ENCODE results near the gene XAGE3. TPM values are rescaled to one million over a fixed set of nuclear protein-coding genes. Genes with fewer than 3 reads are reported as not detected.
"Not testable (repeated sequence)": the region's sequence is repeated elsewhere in the genome, so short reads cannot be mapped to it uniquely, and the experiment has no call there.

Gene XAGE3
- total and polyA plus RNA-seq, 2 donors (not counting 1 experiment from before 2014, with no cell fraction given): not detected

- H3K9ac ChIP-seq (ENCODE audit: low read length); H3K9me3 ChIP-seq (ENCODE audit: control extremely low read depth in 1 of 3, control insufficient read depth in 2 of 3, insufficient read depth in 1 of 3, low read length in 2 of 3); H3K4me2 ChIP-seq (replicated peaks; ENCODE audit: low read depth, low read length, poor library complexity, severe bottlenecking); CTCF ChIA-PET; POLR2A ChIA-PET; DNase-seq; H3K9me3 Mint-ChIP-seq (ENCODE audit: insufficient read depth); H2AFZ ChIP-seq (ENCODE audit: insufficient read depth, low read depth, low read length, poor library complexity, severe bottlenecking); H3K27me3 Mint-ChIP-seq; intact Hi-C loops (cut with micrococcal nuclease); H3K4me3 Mint-ChIP-seq; H3K36me3 ChIP-seq (replicated peaks in 1 of 2; ENCODE audit: control extremely low read depth in 1 of 2, control insufficient read depth in 1 of 2, extremely low read depth in 1 of 2, insufficient read depth in 2 of 2, low read length in 1 of 2); H3K4me1 ChIP-seq (ENCODE audit: control insufficient read depth in 2 of 2, insufficient read depth in 2 of 2, low read length in 2 of 2); H3K4me1 Mint-ChIP-seq; H3K4me3 ChIP-seq (ENCODE audit: control extremely low read depth in 1 of 5, extremely low read depth in 1 of 5, insufficient read depth in 1 of 5, low read depth in 2 of 5, low read length in 4 of 5); H3K79me2 ChIP-seq (ENCODE audit: control insufficient read depth, insufficient read depth, low read length); H4K20me1 ChIP-seq (ENCODE audit: control insufficient read depth, insufficient read depth, low read length, poor library complexity, severe bottlenecking); H3K27me3 ChIP-seq (replicated peaks in 1 of 4; ENCODE audit: control extremely low read depth in 1 of 4, control insufficient read depth in 3 of 4, insufficient read depth in 4 of 4, low read length in 3 of 4); H3K27ac Mint-ChIP-seq; H3K27ac ChIP-seq (ENCODE audit: low read length in 2 of 2); ATAC-seq (ENCODE audit: low read depth): not testable (repeated sequence)
- no CpG with 5 or more reads among the region's 12 CpGs for WGBS (ENCODE audit: insufficient coverage)
These were observed 41.6 kb upstream of the XAGE3 start for GRCh38 chrX:52909313-52909969.

GRCh38 chrX:52907900-52908299, 40.0 kb upstream of the XAGE3 start:
- H3K27me3 Mint-ChIP-seq; POLR2A ChIA-PET; H2AFZ ChIP-seq (ENCODE audit: insufficient read depth, low read depth, low read length, poor library complexity, severe bottlenecking); H3K27me3 ChIP-seq (replicated peaks in 1 of 4; ENCODE audit: control extremely low read depth in 1 of 4, control insufficient read depth in 3 of 4, insufficient read depth in 4 of 4, low read length in 3 of 4); intact Hi-C loops (cut with micrococcal nuclease); H3K4me3 Mint-ChIP-seq; H3K9me3 ChIP-seq (ENCODE audit: control extremely low read depth in 1 of 3, control insufficient read depth in 2 of 3, insufficient read depth in 1 of 3, low read length in 2 of 3); H4K20me1 ChIP-seq (ENCODE audit: control insufficient read depth, insufficient read depth, low read length, poor library complexity, severe bottlenecking); DNase-seq; H3K4me3 ChIP-seq (ENCODE audit: control extremely low read depth in 1 of 5, extremely low read depth in 1 of 5, insufficient read depth in 1 of 5, low read depth in 2 of 5, low read length in 4 of 5); ATAC-seq (ENCODE audit: low read depth); H3K4me1 Mint-ChIP-seq; H3K79me2 ChIP-seq (ENCODE audit: control insufficient read depth, insufficient read depth, low read length); H3K27ac ChIP-seq (ENCODE audit: low read length in 2 of 2); H3K36me3 ChIP-seq (replicated peaks in 1 of 2; ENCODE audit: control extremely low read depth in 1 of 2, control insufficient read depth in 1 of 2, extremely low read depth in 1 of 2, insufficient read depth in 2 of 2, low read length in 1 of 2); H3K9me3 Mint-ChIP-seq (ENCODE audit: insufficient read depth); H3K9ac ChIP-seq (ENCODE audit: low read length); H3K27ac Mint-ChIP-seq; CTCF ChIA-PET; H3K4me2 ChIP-seq (replicated peaks; ENCODE audit: low read depth, low read length, poor library complexity, severe bottlenecking); H3K4me1 ChIP-seq (ENCODE audit: control insufficient read depth in 2 of 2, insufficient read depth in 2 of 2, low read length in 2 of 2): not testable (repeated sequence)
- WGBS (ENCODE audit: insufficient coverage): no CpG with 5 or more reads among the region's 17 CpGs

GRCh38 chrX:52907137-52907536, 39.3 kb upstream of the XAGE3 start:
- H3K4me1 Mint-ChIP-seq; H3K27me3 ChIP-seq (replicated peaks in 1 of 4; ENCODE audit: control extremely low read depth in 1 of 4, control insufficient read depth in 3 of 4, insufficient read depth in 4 of 4, low read length in 3 of 4); H3K27ac ChIP-seq (ENCODE audit: low read length in 2 of 2); H3K4me2 ChIP-seq (replicated peaks; ENCODE audit: low read depth, low read length, poor library complexity, severe bottlenecking); H4K20me1 ChIP-seq (ENCODE audit: control insufficient read depth, insufficient read depth, low read length, poor library complexity, severe bottlenecking); H3K4me3 ChIP-seq (ENCODE audit: control extremely low read depth in 1 of 5, extremely low read depth in 1 of 5, insufficient read depth in 1 of 5, low read depth in 2 of 5, low read length in 4 of 5); H3K36me3 ChIP-seq (replicated peaks in 1 of 2; ENCODE audit: control extremely low read depth in 1 of 2, control insufficient read depth in 1 of 2, extremely low read depth in 1 of 2, insufficient read depth in 2 of 2, low read length in 1 of 2); H3K9me3 Mint-ChIP-seq (ENCODE audit: insufficient read depth); intact Hi-C loops (cut with micrococcal nuclease); H3K79me2 ChIP-seq (ENCODE audit: control insufficient read depth, insufficient read depth, low read length); H3K27ac Mint-ChIP-seq; ATAC-seq (ENCODE audit: low read depth); DNase-seq; H3K4me1 ChIP-seq (ENCODE audit: control insufficient read depth in 2 of 2, insufficient read depth in 2 of 2, low read length in 2 of 2); H3K27me3 Mint-ChIP-seq; H3K4me3 Mint-ChIP-seq; H3K9me3 ChIP-seq (ENCODE audit: control extremely low read depth in 1 of 3, control insufficient read depth in 2 of 3, insufficient read depth in 1 of 3, low read length in 2 of 3); H3K9ac ChIP-seq (ENCODE audit: low read length); POLR2A ChIA-PET; CTCF ChIA-PET; H2AFZ ChIP-seq (ENCODE audit: insufficient read depth, low read depth, low read length, poor library complexity, severe bottlenecking): not testable (repeated sequence)
- no CpG with 5 or more reads among the region's 17 CpGs for WGBS (ENCODE audit: insufficient coverage)

- H3K9me3 Mint-ChIP-seq (ENCODE audit: insufficient read depth); H2AFZ ChIP-seq (ENCODE audit: insufficient read depth, low read depth, low read length, poor library complexity, severe bottlenecking); H3K4me3 Mint-ChIP-seq; DNase-seq; H3K4me3 ChIP-seq (ENCODE audit: control extremely low read depth in 1 of 5, extremely low read depth in 1 of 5, insufficient read depth in 1 of 5, low read depth in 2 of 5, low read length in 4 of 5); H3K36me3 ChIP-seq (replicated peaks in 1 of 2; ENCODE audit: control extremely low read depth in 1 of 2, control insufficient read depth in 1 of 2, extremely low read depth in 1 of 2, insufficient read depth in 2 of 2, low read length in 1 of 2); H3K27ac Mint-ChIP-seq; H3K9ac ChIP-seq (ENCODE audit: low read length); H3K27me3 Mint-ChIP-seq; H3K27ac ChIP-seq (ENCODE audit: low read length in 2 of 2); ATAC-seq (ENCODE audit: low read depth); H3K4me1 Mint-ChIP-seq; H3K4me1 ChIP-seq (ENCODE audit: control insufficient read depth in 2 of 2, insufficient read depth in 2 of 2, low read length in 2 of 2); H3K27me3 ChIP-seq (replicated peaks in 1 of 4; ENCODE audit: control extremely low read depth in 1 of 4, control insufficient read depth in 3 of 4, insufficient read depth in 4 of 4, low read length in 3 of 4); H4K20me1 ChIP-seq (ENCODE audit: control insufficient read depth, insufficient read depth, low read length, poor library complexity, severe bottlenecking); POLR2A ChIA-PET; CTCF ChIA-PET; H3K79me2 ChIP-seq (ENCODE audit: control insufficient read depth, insufficient read depth, low read length); H3K4me2 ChIP-seq (replicated peaks; ENCODE audit: low read depth, low read length, poor library complexity, severe bottlenecking); intact Hi-C loops (cut with micrococcal nuclease); H3K9me3 ChIP-seq (ENCODE audit: control extremely low read depth in 1 of 3, control insufficient read depth in 2 of 3, insufficient read depth in 1 of 3, low read length in 2 of 3): not testable (repeated sequence)
- no CpG with 5 or more reads among the region's 4 CpGs for WGBS (ENCODE audit: insufficient coverage)
These were observed 38.2 kb upstream of the XAGE3 start for GRCh38 chrX:52906072-52906471.
